Coronary artery (tissue), 2 donors: ENCODE measurements around the gene DCHS1.
"Not testable (repeated sequence)": the region's sequence is repeated elsewhere in the genome, so short reads cannot be mapped to it uniquely, and the experiment has no call there.

Experiments
- DNase-seq: peaks from one replicate; pipeline ENCODE4 v3.0.0-alpha.2; 2017; ENCODE audit warnings: low spot score
- H3K27ac ChIP-seq, 2 donors: fragments of 200-600 bp; sonication (generic); one replicate each; pipeline ENCODE4 v1.5.1; 2016 to 2019
- H3K4me3 ChIP-seq: fragments of 200-600 bp; sonication (generic); 2 replicates; pipeline ENCODE4 v1.5.1; 2016; ENCODE audit warnings: mild to moderate bottlenecking, moderate library complexity
- TF ChIP-seq, protein P1 (sequence below): fragments of 200-600 bp; sonication (generic); IDR thresholded peaks from one replicate; pipeline ENCODE4 v1.5.1; 2019; ENCODE audit warnings: antibody characterized with exemption

Gene DCHS1, protein sequence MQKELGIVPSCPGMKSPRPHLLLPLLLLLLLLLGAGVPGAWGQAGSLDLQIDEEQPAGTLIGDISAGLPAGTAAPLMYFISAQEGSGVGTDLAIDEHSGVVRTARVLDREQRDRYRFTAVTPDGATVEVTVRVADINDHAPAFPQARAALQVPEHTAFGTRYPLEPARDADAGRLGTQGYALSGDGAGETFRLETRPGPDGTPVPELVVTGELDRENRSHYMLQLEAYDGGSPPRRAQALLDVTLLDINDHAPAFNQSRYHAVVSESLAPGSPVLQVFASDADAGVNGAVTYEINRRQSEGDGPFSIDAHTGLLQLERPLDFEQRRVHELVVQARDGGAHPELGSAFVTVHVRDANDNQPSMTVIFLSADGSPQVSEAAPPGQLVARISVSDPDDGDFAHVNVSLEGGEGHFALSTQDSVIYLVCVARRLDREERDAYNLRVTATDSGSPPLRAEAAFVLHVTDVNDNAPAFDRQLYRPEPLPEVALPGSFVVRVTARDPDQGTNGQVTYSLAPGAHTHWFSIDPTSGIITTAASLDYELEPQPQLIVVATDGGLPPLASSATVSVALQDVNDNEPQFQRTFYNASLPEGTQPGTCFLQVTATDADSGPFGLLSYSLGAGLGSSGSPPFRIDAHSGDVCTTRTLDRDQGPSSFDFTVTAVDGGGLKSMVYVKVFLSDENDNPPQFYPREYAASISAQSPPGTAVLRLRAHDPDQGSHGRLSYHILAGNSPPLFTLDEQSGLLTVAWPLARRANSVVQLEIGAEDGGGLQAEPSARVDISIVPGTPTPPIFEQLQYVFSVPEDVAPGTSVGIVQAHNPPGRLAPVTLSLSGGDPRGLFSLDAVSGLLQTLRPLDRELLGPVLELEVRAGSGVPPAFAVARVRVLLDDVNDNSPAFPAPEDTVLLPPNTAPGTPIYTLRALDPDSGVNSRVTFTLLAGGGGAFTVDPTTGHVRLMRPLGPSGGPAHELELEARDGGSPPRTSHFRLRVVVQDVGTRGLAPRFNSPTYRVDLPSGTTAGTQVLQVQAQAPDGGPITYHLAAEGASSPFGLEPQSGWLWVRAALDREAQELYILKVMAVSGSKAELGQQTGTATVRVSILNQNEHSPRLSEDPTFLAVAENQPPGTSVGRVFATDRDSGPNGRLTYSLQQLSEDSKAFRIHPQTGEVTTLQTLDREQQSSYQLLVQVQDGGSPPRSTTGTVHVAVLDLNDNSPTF (N-terminal part only)

GRCh38 chr11:6655790-6656583 is at the start of gene DCHS1:
Gene DCHS1, minus strand, starts transcription at chr11:6655809. Its CDS starts 14,196 bp downstream, at chr11:6641613.
- Histone ChIP-seq H3K27ac (peak within 1 kb of the TSS; percentile 67 to 82), H3K4me3 (peak within 1 kb of the TSS; percentile 77)
- no peak for DNase-seq
- TF ChIP-seq, protein P1, sequence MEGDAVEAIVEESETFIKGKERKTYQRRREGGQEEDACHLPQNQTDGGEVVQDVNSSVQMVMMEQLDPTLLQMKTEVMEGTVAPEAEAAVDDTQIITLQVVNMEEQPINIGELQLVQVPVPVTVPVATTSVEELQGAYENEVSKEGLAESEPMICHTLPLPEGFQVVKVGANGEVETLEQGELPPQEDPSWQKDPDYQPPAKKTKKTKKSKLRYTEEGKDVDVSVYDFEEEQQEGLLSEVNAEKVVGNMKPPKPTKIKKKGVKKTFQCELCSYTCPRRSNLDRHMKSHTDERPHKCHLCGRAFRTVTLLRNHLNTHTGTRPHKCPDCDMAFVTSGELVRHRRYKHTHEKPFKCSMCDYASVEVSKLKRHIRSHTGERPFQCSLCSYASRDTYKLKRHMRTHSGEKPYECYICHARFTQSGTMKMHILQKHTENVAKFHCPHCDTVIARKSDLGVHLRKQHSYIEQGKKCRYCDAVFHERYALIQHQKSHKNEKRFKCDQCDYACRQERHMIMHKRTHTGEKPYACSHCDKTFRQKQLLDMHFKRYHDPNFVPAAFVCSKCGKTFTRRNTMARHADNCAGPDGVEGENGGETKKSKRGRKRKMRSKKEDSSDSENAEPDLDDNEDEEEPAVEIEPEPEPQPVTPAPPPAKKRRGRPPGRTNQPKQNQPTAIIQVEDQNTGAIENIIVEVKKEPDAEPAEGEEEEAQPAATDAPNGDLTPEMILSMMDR, result no peak

DNA sequence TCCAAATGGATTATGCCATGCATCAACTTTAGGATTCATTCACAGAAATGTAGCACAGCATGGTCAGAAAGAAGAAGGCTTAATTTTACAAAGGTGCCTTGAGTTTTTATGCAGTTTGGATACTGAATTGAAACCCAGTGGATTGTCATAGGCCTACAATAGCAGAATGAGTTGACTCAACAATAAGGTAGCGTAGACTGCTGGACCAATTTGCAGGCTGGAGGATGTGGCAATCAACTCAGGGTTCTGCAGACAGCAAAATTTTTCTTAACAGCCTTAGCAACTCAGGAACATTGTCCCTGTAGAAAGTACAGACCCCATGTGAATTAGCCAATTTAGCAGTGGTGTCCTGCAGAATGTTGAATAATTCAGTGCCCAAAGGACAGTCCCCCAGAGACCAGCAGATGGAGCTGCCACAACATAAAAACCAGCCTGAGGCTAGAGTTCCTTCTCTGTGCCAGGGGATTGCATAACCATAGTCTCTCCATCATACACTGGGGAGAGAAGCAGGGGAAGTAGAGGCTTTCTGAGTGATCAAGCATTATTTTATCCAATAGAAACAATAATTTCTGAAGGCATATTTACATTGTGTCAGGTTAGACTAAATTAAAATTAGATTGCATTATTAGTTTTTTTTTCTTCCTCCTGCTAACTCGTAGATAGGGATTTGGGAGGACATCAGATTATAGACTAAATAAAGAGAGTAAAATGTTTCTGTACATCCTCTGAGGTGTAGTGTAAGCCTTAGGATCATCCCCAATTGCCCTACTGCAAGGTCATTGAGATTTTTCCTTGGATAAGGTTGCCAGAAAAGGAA is 47.8 kb upstream of the DCHS1 start:
- DNase-seq, result no peak
- TF ChIP-seq, protein P1, result peak; percentile 51
- Histone ChIP-seq H3K4me3 (no peak overlapping the region), H3K27ac (no peak overlapping the region)

- not testable (repeated sequence) for H3K27ac ChIP-seq, H3K4me3 ChIP-seq, DNase-seq
These were observed 46.3 kb upstream of the DCHS1 start for GRCh38 chr11:6701955-6702354.

- DNase-seq, result no peak
- H3K4me3 ChIP-seq, result no peak overlapping the region
- TF ChIP-seq, protein P1, result no peak
- peak overlapping the region; percentile 52 to 61 for H3K27ac ChIP-seq
These were observed 39.8 kb upstream of the DCHS1 start for GRCh38 chr11:6695377-6695776.

DNA sequence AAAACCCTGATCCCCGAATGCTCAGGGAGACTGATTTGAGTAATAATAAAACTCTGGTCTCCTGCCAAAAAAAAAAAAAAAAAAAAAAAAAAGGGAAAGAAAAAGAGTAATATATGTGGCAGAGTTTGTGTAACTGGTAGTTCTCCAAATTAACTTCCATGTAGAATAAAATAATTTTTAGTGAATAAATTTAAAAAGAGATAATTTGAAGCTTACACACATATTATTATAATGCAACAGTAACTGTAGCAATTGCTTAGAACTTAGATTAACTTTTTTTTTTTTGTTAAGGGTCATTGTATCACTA is 38.6 kb upstream of the DCHS1 start:
- Histone ChIP-seq H3K27ac (peak overlapping the region in 1 of 2 donors; percentile 52), H3K4me3 (no peak overlapping the region)
- no peak for DNase-seq
- TF ChIP-seq, protein P1, result no peak

DNA sequence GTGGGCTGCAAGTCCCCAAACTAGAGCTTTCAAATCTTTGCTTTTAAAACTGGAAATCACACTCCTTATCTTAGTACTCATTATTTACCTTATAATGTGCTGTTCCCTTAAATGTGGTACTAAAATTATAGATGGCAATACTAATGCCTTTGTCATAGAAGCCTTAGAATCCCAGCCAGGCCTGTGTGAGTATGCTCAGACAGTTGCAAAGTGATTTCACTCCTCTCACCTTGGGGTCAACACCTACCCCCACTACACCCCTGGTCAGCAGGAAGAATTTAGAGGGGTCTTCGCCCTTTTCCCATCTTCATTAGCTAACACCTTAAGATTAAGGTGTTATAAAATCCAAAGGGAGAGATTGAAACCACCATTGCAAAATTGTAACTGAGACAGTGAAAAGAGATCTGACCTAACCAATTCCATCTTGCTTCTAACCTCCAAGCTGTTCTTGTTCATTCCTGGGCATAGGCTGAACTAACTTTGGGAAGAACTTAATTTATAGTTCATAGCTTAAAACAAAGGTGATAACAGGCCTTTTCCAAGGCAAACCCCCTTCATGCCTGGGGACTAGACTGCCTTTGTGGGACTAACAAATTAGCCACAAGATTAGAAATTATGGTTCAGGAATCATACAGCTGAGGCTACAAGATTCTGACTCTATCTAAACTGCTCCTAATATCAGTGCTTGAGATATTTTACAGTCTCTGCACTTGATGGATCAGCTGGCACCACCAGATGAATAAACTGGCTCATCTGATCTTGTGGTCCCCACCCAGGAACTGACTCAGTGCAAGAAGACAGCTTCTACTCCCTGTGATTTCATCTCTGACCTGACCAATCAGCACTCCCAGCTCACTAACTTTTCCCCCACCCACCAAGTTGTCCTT is 38.0 kb upstream of the DCHS1 start:
- DNase-seq, result no peak

More for the DNA sequence above, 38.0 kb upstream of the DCHS1 start:
- Histone ChIP-seq H3K4me3 (no peak overlapping the region), H3K27ac (peak overlapping the region in 1 of 2 donors; percentile 65)
- TF ChIP-seq, protein P1, result no peak
